Fibroblast of skin of left quadriceps (primary cell): ENCODE results near the gene KRT23.
"Not testable (repeated sequence)": the region's sequence is repeated elsewhere in the genome, so short reads cannot be mapped to it uniquely, and the experiment has no call there.

Experiments
- DNase-seq, 2 experiments: peaks; one replicate each; pipeline ENCODE4 v3.0.0-alpha.2; 2013; ENCODE audit warnings: low read depth in 2 of 2

The KRT23 gene

DNA sequence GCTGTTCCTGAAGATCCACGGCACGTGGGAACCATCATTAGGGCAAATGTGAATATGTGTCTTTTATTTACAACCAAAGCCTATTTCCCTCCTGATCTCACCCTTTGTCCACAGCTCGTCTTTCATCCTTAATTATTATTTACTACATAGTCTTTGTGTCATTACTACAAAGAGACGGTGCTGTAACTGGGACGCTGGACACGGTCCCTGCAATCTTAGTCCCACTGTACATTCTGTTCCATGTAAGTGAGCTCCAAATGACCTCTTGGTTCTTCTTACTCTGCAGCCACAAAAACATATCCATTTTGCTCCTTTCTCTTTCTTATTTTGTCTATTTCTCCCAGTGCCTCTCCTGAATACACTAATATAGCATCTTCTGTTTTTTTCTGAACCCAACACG, 12.7 kb upstream of the KRT23 start:
- DNase-seq: no peak

DNA sequence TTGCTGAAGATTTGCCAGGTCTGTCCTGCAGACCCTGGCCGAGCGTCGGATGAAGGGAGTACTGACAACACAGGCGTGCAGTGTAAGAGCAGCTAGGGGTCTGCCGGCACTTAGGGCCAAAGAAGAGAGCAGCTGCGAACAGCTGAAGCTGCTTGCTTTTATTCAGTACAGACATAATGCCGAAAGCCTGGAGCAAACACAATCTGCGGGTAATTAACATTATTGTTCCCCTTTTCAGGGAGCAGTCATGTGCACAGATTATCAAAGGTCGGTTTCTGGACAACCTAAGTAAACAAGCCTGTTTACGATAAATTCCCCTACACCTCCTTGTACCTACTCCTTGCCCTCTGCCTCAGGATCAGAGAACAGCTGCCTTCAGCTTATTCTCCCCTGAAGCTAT, 12.0 kb upstream of the KRT23 start:
- no peak for DNase-seq

DNA sequence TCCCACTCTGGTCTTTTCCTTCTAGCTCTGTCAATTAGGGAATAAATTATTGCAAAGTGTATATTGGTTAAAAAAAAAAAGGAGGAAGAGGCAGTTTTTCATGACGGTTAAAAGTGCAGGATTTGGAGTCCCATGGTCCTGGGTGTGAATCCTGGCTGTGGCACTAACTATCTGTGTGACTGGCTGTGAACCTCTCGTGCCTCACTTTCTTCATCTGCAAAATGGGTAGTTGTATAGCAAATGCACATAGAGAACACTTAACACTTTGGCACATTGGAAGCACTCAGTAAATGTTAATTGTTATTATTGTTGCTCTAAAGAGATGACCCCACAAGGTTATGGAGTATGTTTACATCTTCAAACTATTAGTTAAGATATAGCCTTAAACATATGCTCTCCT, 10.5 kb upstream of the KRT23 start:
- no peak for DNase-seq

DNA sequence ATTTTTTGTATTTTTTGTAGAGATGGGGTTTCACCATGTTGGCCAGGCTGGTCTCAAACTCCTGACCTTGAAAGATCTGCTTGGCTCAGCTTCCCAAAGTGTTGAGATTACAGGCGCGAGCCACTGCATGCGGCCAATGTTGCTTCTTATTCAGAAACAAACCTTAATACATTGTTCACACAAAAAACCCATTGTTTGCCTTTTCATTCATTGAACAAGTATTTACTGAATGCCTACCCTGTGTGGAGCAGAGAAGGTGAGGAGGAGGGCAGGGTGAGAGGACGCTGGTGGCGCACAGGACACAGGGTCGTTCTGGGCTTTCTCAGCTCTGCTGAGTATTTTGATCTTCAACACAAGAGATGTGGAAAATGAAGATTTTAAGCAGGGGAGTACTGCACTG, 8.0 kb upstream of the KRT23 start:
- DNase-seq: no peak

DNA sequence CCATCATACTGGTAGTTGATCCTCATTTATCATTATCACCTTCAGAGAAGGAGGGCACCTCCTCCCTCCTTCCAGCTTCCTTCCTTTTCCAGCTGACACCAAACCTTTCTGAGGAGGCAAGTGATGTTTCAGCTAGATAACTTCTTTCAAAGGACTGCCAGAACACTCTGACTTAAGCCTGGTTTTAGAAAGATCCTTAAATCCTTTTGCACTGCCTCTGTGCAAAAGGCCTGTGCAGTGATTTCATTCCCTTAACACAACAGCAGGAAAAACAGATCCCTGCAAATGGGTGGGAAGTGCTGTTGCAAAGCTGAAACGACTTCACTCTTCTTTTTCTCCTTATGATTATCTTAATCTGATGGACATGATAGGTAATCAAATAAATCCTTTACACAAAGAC, 7.1 kb upstream of the KRT23 start:
- no peak for DNase-seq

DNA sequence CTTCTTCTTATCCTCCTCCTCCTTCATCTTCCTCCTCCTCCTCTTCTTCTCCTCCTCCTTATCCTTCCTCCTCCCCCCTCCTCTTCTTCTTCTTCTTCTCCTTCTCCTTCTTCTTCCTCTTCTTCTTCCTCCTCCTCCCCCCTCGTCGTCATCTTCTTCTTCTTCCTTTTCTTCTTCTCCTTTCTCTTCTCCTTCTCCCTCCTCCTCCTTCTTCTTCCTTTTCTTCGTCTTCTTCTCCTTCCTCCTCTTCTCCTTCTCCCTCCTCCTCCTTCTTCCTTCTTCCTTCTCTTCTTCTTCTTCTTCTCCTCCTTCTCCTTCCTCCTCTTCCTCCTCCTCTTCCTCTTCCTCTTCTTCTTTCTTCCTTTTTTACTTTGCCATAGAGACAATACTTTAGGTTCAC, 5.1 kb upstream of the KRT23 start:
- DNase-seq: no peak

DNA sequence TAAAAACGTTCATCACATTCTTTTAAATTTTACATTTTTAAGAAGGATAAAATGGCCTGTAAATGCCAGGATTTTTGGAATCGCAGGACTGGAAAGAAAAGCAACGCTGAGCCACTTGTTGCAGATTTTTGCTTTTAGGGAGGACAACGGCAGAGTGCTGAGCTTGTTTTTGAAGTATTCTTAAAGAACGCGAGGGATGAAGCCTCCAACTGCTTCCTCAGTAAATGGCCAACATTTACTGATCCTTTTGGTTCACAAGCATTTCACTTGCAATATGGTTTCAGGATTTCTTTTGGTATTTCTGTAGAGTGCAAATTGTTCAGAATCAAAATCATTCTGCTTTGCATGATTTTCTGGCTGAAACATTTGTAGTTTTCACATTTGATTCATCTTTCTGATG, 2.8 kb upstream of the KRT23 start:
- no peak for DNase-seq

DNA sequence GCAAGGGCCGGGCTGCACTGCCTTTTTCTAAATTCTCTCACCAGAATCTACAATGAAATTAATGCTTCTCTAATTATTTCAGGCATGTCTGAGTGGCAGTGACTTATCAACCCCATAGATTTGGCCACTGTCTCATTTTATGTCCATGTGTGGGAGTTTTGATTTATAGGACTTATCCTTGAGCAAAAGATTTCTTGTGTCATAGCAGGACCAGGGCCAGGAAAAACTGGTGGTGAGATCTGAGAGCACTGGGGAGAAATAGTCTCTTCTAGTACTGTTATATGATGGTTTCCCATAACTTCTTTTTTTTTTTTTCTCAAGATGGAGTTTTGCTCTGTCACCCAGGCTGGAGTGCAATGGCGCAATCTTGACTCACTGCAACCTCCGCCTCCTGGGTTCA, 1.5 kb upstream of the KRT23 start:
- DNase-seq: no peak

DNA sequence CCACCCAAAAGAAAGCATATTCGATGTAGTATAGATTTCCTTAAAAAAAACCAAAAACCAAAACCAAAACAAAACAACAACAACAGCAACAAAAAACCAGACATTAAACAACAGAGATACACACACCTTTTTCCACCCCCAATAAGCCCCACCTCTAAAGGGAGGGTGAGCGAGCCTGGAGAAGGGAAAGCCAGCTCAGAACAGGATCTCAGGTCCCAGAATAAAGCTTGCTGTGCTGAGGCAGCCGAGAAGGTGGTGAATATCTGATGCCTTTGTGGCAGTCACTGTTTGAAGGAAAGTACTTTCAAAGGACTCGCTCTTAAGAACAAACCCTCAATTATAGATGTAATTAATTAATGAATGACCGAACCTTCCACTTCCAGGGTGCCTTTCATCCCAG, 470 bp downstream of the KRT23 start:
- no peak for DNase-seq

DNA sequence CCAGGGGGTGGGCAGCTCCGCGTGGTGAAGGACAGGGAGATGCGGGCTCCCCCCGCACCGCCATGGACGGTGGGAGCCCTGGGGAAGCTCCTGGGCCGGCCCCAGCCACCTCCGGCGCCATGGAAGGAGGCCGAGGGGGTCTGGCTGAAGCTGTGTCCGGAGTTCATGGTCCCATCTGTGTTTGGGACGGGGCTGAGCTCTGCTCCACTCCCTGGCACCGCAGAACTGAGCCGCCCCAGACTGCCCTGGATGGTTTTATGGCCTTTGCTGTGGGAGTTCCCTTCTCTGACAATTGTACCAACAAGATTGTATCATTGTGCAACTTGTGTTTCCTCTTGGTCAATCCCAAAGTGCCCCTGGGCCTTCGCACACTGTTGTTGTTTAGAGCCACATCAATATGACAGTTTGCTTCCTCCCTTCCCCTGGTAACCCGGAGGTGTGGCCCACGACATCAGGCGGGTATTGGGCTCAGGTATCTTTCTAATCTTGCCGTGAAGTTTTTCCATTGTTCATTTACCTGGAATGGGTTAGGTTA, 942 bp downstream of the KRT23 start:
- no peak for DNase-seq

DNA sequence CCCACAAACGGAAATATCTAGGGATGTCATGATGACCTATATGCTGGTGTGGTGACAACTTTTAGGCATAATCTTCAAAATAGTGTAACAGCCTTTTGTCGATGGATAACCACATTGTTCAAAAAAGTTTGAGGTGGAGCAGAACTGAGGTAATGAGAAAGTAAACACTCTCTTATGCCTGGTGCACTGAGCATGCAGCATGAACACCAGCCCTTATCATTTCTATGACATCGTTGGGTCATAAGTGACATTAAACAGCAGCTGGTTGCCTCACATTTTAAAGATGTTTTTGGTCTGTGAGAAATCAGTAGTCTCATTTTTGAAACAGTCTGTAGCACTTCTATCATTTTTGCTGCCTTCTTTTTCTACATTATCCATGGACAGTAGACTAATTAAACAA, 1.8 kb downstream of the KRT23 start:
- DNase-seq: no peak

DNA sequence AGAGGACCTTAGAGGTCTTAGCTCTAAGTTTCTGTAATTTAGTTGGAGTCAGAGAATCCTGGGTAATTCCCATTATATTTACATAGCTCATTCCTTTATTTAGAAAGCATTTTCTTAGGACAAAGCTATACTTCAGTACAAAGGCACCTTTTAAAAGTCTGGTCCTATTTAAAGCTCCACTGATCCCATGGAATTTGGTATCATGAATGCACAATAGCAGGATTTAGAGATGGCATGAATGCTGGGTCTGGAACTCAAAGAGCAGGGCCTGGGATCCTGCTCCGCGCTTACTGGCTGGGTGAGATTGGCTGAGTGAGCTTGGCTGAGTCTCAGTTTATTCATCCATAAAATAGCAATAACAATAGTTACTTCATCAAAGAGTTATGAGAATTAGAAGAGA, 4.8 kb downstream of the KRT23 start:
- DNase-seq: no peak

DNA sequence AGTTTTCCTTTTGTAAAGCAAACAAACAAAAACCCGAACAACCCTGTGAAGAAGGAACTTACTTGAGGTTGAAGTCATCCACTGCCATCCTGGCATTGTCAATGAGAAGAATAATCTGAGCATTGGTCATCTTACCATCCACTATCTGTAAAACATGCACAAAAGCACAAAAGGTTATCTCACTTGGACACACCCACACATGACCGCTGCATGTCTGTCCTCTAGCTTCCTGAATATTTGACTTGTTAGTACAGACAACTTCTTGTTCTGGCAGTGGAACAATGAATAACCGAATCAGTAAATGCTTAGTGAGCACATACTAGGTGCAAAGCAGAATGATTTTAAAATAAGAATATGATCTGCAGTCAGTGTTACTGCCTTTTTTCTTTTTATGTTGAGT, 6.1 kb downstream of the KRT23 start:
- no peak for DNase-seq

DNA sequence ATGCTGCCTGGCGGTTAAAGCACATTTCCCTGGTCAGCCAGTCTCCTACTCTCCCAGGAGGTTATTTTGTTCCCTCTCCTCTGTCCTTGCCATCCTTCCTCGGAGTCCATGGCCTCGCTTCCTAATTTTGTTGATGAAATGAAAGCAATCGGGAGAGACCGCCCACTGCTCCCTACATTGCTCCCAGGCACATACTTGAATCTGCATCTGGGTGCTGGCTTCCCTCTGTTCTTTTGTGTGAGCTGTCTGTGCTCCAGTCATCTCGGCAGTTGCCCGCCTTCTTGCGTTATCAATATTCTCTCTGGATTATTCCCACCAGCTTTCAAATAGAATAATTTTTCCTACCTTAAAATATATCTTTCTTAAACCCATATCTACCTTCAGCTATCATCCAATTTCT, 11.1 kb downstream of the KRT23 start:
- no peak for DNase-seq

DNA sequence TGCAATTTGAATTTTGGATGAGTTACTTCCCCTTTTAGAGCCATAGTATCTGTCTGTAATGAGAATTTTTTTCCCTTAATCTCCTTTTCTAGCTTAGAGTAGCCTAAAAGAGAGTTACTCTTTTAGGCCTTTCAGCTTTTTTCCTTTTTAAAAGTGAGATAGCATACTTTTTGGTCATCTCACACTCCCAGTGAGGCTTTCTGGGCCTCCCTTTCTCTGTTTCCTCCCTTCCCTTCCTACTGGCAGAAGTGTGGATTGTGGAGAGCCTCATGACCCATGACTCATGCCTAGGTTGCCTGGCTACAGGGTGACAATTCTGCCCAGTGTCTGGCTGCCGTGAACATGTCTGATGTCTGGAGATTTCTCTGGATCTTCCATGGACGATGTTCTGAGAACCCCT, 15.2 kb downstream of the KRT23 start:
- peak in 1 of 2 experiments; percentile 21 for DNase-seq

DNA sequence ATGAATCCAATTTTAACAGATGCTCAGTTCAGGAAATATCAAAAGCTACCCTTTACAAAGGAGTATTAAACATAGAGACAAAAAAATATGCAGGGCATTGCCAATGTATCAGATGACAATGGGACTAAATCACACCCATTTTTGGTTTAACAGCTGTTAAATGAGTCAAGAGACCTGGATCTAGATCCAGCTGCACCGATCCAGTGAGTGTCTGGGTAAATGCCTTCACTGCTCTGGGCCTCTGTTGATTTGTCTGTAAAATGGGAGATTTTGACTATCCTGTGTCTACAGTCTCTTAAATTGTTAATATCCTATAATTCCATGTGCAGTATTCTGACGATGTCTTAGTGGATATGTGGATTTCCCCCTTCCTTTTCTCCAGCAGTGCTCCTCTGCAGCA, 16.4 kb downstream of the KRT23 start:
- DNase-seq: no peak

DNA sequence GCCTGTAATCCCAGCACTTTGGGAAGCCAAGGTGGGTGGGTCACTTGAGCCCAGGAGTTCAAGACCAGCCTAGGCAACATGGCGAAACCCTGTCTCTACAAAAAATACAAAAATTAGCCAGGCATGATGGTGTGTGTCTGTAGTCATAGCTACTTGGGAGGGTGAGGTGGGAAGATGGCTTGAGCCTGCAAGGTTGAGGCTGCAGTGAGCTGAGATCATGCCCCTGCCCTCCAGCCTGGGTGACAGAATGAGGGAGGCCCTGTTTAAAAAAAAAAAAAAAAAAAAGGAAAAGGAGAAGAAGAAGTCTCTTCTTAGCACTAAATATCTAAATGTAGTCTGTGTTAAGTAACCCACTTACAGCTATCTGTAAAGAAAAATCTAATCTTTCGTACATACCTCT, 20.3 kb downstream of the KRT23 start:
- DNase-seq: not testable (repeated sequence)

DNA sequence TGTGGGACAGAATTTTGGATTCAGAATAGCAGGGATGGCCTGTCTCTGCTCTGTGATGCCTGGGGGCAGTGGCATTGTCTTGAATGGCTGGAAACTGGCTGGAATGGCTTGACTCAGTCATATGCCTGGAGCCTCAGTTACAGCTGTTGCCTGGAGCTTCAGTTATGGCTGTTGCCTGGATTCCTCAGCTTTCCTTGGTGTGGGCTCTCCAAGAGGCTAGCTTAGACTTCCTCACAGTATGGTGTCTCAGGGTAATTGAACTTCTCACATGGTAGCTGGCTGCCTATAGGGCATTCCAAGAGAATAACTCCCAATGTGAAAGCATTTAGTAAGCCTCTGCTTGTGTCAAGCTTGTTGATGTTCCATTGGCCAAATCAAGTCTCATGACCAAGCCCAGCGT, 21.1 kb downstream of the KRT23 start:
- DNase-seq: no peak

DNA sequence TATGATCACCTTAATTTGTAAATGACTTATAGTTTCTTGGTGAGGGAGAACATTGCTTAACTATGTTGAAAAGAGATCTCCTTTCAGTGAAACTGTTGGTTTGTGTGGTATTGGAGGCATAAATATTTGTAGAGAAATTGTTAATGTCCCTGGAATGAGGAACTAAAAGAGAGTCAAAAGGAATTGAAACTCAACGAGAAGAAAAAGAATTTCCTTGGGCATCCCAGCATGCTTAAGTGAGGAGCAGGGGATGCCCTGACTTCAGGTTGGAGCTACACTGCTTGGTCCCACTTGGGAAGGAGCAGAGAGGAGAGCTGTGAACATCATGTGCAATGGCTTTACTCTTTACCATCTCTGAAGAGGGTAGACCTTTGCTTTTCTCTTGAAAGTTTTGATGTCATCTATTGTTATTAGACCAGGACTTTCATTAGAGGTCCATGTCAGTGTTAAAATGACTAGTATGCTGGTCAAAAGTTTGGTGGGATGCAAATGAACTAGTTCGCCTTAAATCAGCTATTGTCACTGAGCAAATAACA, 21.7 kb downstream of the KRT23 start:
- peak; percentile 40 to 52 for DNase-seq

DNA sequence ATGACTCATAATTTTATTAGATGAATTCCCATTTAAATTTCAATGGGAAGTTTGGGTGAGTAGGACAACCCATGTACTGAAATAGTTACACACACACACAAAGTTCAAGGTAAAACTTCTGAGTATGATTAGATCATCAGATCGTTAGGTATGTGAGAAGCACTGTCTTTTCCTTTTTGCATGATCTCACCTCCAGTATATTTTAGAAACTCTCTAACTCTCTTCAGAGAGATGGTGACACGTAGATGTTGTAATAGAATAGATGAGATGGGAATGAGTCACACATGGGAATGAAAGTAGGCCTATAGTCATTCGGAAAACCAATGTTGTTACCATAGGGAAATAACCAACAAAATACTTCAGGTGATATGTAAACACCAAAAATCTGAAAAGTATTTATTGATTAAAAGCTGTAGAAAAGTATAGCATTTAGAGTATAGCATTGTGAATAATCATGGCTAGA, 22.2 kb downstream of the KRT23 start:
- peak; percentile 90 to 92 for DNase-seq

DNA sequence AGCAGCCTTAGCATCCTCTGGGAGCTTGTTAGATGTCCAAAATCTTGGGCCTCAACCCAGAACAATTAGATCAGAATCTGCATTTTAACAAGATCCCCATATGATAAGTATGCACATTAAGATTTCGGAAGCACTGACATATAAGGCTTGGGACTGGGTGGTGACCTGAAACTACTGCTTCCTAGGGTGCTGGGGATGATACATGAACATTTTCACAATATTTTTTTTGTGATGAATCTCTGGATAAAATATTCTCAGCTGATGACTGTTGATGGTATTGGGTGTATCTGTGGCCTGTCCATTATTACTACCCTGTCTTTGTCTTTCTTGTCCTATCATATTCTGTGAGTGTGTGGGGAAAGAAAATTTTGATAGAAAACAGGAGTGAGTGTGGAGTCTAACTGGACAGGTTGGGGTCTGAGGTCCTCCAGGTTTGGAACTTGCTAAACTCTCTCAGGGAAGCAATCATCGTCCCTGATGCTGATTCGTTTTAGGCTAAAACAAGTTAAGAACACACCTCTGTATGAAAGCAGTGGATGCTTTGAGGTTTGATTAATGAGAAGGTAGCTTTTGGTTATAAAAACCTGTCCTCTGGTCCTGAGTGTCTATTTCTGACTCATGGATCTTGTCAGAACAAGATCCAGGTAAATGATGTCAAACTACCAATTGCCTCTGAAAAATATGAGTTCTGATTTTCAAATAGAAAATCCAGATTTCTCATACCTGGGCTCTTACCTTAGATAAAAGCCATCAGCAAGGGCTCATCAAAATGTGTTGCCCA, 23.2 kb downstream of the KRT23 start:
- DNase-seq: no peak

DNA sequence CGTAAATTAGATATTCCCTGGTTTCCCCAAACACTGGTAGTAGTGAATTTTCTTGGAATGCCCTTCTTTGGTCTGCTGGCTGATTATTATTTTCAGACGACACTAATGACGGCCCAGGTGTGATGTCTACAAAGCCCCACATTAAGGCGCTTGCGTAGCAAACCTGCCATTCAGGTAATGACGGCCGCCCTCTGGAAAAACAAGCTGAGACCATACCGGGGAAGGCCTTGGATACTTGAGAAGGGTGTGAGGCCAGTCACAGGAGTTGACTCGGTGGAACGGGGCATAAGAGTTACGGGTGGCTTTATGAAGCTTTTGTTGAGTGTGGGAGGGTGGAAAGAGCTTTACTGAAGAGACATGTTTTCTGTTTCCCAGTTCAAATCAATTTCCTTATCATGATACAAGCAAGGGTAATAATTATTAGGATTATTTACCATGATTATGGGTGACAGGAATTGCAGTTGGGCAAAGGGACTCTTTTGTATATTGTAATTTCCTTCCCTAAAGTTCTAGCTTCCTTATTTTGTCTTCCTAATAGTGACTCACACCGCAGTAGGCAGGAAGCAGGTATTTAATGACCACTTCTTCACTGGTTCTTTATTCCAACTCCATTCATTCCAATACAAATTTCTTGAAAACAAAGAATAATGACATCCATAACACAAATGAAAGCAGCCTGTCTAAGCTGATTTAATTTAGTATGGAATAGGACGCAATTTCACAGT, 24.8 kb downstream of the KRT23 start:
- DNase-seq: no peak

DNA sequence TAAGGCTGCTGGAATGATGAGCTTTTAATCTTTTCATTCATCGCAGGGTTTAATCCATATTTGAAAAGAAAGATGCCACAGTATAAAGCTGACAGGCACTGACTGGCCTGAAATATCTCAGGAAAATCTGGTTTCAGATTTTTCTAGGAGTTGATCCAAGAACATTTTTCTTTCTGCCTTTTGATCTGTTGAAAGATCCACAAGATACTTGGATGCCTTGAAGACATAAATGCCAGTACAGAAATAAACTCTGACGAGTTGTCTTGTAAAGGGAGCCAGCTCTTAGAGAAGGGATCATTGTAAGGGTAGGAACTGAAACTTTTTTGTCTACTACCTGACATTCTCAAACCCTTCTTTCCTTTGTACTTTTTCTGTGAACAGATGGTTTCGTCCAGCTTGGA, 27.0 kb downstream of the KRT23 start:
- peak; percentile 85 for DNase-seq
